ENCODE results near the gene DNAJB8.

DNAJB8 gene

GRCh38 chr3:128422762-128423524 lies 43.7 kb downstream of the DNAJB8 start:
- H3K27me3 ChIP-seq (replicated peaks in 2 of 5; ENCODE audit: control insufficient read depth in 4 of 5, insufficient read depth in 5 of 5, low read length in 4 of 5): no peaks in the 10 kb centered on the region
- H3K9me3 ChIP-seq (ENCODE audit: control extremely low read depth in 1 of 5, control insufficient read depth in 4 of 5, insufficient read depth in 2 of 5, low read depth in 1 of 5, low read length in 4 of 5): peaks cover 0 to 4% (median 0%) of the 10 kb centered on the region in 5 experiments
- DNase-seq: no peak
- H3K4me3 ChIP-seq (ENCODE audit: control insufficient read depth in 1 of 7, extremely low read depth in 1 of 7, insufficient read depth in 4 of 7, low read depth in 2 of 7, low read length in 6 of 7): no peak overlapping the region
- no peak overlapping the region for H3K27ac ChIP-seq (ENCODE audit: insufficient read depth in 1 of 2, low read depth in 1 of 2, low read length in 2 of 2, poor library complexity in 1 of 2, severe bottlenecking in 2 of 2)
- WGBS (ENCODE audit: insufficient coverage): 100% methylated on average over 2 of the region's 3 CpGs
- ChIA-PET CTCF (interaction anchor here (0.8 to 6.2 kb wide), 8 partner anchors 8 to 186 kb away, joined by 3 to 63 read pairs (median 3); no protein-coding TSS in a partner anchor), POLR2A (interaction anchor here (0.7 kb wide), 1 partner anchor 39 kb away, joined by 3 read pairs; no protein-coding TSS in a partner anchor)
- H3K36me3 ChIP-seq (ENCODE audit: control insufficient read depth in 4 of 4, insufficient read depth in 4 of 4, low read length in 3 of 4): no peaks in the 10 kb centered on the region
- peaks cover 0 to 14% (median 11%) of the 10 kb centered on the region in 4 experiments for H3K4me1 ChIP-seq (ENCODE audit: control extremely low read depth in 1 of 4, control insufficient read depth in 4 of 4, insufficient read depth in 4 of 4, low read length in 3 of 4)

- ChIA-PET CTCF (interaction anchor here (0.7 to 1.8 kb wide), 5 partner anchors 9 to 187 kb away, joined by 3 to 5 read pairs (median 3); no protein-coding TSS in a partner anchor), POLR2A (no interaction called here)
- 98% methylated on average over 6 of the region's 7 CpGs for WGBS (ENCODE audit: insufficient coverage)
- no peaks in the 10 kb centered on the region for H3K27me3 ChIP-seq (replicated peaks in 2 of 5; ENCODE audit: control insufficient read depth in 4 of 5, insufficient read depth in 5 of 5, low read length in 4 of 5)
- no peak overlapping the region for H3K27ac ChIP-seq (ENCODE audit: insufficient read depth in 1 of 2, low read depth in 1 of 2, low read length in 2 of 2, poor library complexity in 1 of 2, severe bottlenecking in 2 of 2)
- no peaks in the 10 kb centered on the region for H3K36me3 ChIP-seq (ENCODE audit: control insufficient read depth in 4 of 4, insufficient read depth in 4 of 4, low read length in 3 of 4)
- no peak overlapping the region for H3K4me3 ChIP-seq (ENCODE audit: control insufficient read depth in 1 of 7, extremely low read depth in 1 of 7, insufficient read depth in 4 of 7, low read depth in 2 of 7, low read length in 6 of 7)
- H3K9me3 ChIP-seq (ENCODE audit: control extremely low read depth in 1 of 5, control insufficient read depth in 4 of 5, insufficient read depth in 2 of 5, low read depth in 1 of 5, low read length in 4 of 5): peaks cover 0 to 4% (median 0%) of the 10 kb centered on the region in 5 experiments
- DNase-seq: no peak
- H3K4me1 ChIP-seq (ENCODE audit: control extremely low read depth in 1 of 4, control insufficient read depth in 4 of 4, insufficient read depth in 4 of 4, low read length in 3 of 4): peaks cover 0 to 14% (median 11%) of the 10 kb centered on the region in 4 experiments
Measured at GRCh38 chr3:128421966-128422365, 44.7 kb downstream of the DNAJB8 start.

GRCh38 chr3:128421439-128421836 lies 45.3 kb downstream of the DNAJB8 start:
- no peak for DNase-seq
- WGBS (ENCODE audit: insufficient coverage): 99% methylated on average over 10 of the region's 11 CpGs
- no peaks in the 10 kb centered on the region for H3K36me3 ChIP-seq (ENCODE audit: control insufficient read depth in 4 of 4, insufficient read depth in 4 of 4, low read length in 3 of 4)
- no peak overlapping the region for H3K4me3 ChIP-seq (ENCODE audit: control insufficient read depth in 1 of 7, extremely low read depth in 1 of 7, insufficient read depth in 4 of 7, low read depth in 2 of 7, low read length in 6 of 7)
- peaks cover 0 to 12% (median 9%) of the 10 kb centered on the region in 4 experiments for H3K4me1 ChIP-seq (ENCODE audit: control extremely low read depth in 1 of 4, control insufficient read depth in 4 of 4, insufficient read depth in 4 of 4, low read length in 3 of 4)
- no peaks in the 10 kb centered on the region for H3K27me3 ChIP-seq (replicated peaks in 2 of 5; ENCODE audit: control insufficient read depth in 4 of 5, insufficient read depth in 5 of 5, low read length in 4 of 5)
- H3K9me3 ChIP-seq (ENCODE audit: control extremely low read depth in 1 of 5, control insufficient read depth in 4 of 5, insufficient read depth in 2 of 5, low read depth in 1 of 5, low read length in 4 of 5): peaks cover 0 to 4% (median 0%) of the 10 kb centered on the region in 5 experiments
- POLR2A ChIA-PET: no interaction called here
- CTCF ChIA-PET: interaction anchor here (1.5 to 1.8 kb wide), 3 partner anchors 55 to 188 kb away, joined by 3 to 5 read pairs (median 3); no protein-coding TSS in a partner anchor
- H3K27ac ChIP-seq (ENCODE audit: insufficient read depth in 1 of 2, low read depth in 1 of 2, low read length in 2 of 2, poor library complexity in 1 of 2, severe bottlenecking in 2 of 2): no peak overlapping the region

- POLR2A ChIA-PET: no interaction called here
- no peak for DNase-seq
- H3K27ac ChIP-seq (ENCODE audit: insufficient read depth in 1 of 2, low read depth in 1 of 2, low read length in 2 of 2, poor library complexity in 1 of 2, severe bottlenecking in 2 of 2): no peak overlapping the region
- peaks cover 0 to 8% (median 6%) of the 10 kb centered on the region in 4 experiments for H3K4me1 ChIP-seq (ENCODE audit: control extremely low read depth in 1 of 4, control insufficient read depth in 4 of 4, insufficient read depth in 4 of 4, low read length in 3 of 4)
- H3K27me3 ChIP-seq (replicated peaks in 2 of 5; ENCODE audit: control insufficient read depth in 4 of 5, insufficient read depth in 5 of 5, low read length in 4 of 5): no peaks in the 10 kb centered on the region
- CTCF ChIA-PET: interaction anchor here (1.5 to 1.8 kb wide), 3 partner anchors 56 to 188 kb away, joined by 3 to 5 read pairs (median 3); no protein-coding TSS in a partner anchor
- H3K36me3 ChIP-seq (ENCODE audit: control insufficient read depth in 4 of 4, insufficient read depth in 4 of 4, low read length in 3 of 4): no peaks in the 10 kb centered on the region
- H3K9me3 ChIP-seq (ENCODE audit: control extremely low read depth in 1 of 5, control insufficient read depth in 4 of 5, insufficient read depth in 2 of 5, low read depth in 1 of 5, low read length in 4 of 5): peaks cover 0 to 4% (median 0%) of the 10 kb centered on the region in 5 experiments
- no peak overlapping the region for H3K4me3 ChIP-seq (ENCODE audit: control insufficient read depth in 1 of 7, extremely low read depth in 1 of 7, insufficient read depth in 4 of 7, low read depth in 2 of 7, low read length in 6 of 7)
- 95% methylated on average over 12 of the region's 12 CpGs for WGBS (ENCODE audit: insufficient coverage)
Measured at GRCh38 chr3:128420720-128421438, 45.8 kb downstream of the DNAJB8 start.

GRCh38 chr3:128420289-128420688 lies 46.4 kb downstream of the DNAJB8 start:
- Histone ChIP-seq H3K9me3 (ENCODE audit: control extremely low read depth in 1 of 5, control insufficient read depth in 4 of 5, insufficient read depth in 2 of 5, low read depth in 1 of 5, low read length in 4 of 5) (peaks cover 0 to 4% (median 0%) of the 10 kb centered on the region in 5 experiments), H3K4me3 (ENCODE audit: control insufficient read depth in 1 of 7, extremely low read depth in 1 of 7, insufficient read depth in 4 of 7, low read depth in 2 of 7, low read length in 6 of 7) (no peak overlapping the region), H3K36me3 (ENCODE audit: control insufficient read depth in 4 of 4, insufficient read depth in 4 of 4, low read length in 3 of 4) (no peaks in the 10 kb centered on the region), H3K4me1 (ENCODE audit: control extremely low read depth in 1 of 4, control insufficient read depth in 4 of 4, insufficient read depth in 4 of 4, low read length in 3 of 4) (peaks cover 0 to 7% (median 6%) of the 10 kb centered on the region in 4 experiments), H3K27me3 (replicated peaks in 2 of 5; ENCODE audit: control insufficient read depth in 4 of 5, insufficient read depth in 5 of 5, low read length in 4 of 5) (no peaks in the 10 kb centered on the region), H3K27ac (ENCODE audit: insufficient read depth in 1 of 2, low read depth in 1 of 2, low read length in 2 of 2, poor library complexity in 1 of 2, severe bottlenecking in 2 of 2) (no peak overlapping the region)
- WGBS (ENCODE audit: insufficient coverage): 72% methylated on average over 6 of the region's 7 CpGs
- ChIA-PET POLR2A (no interaction called here), CTCF (interaction anchor here (1.5 kb wide), 1 partner anchor 164 kb away, joined by 3 read pairs; no protein-coding TSS in a partner anchor)
- DNase-seq: no peak

GRCh38 chr3:128419311-128419710 lies 47.4 kb downstream of the DNAJB8 start:
- POLR2A ChIA-PET: no interaction called here

More at GRCh38 chr3:128419311-128419710, 47.4 kb downstream of the DNAJB8 start:
- no peak overlapping the region for H3K4me3 ChIP-seq (ENCODE audit: control insufficient read depth in 1 of 7, extremely low read depth in 1 of 7, insufficient read depth in 4 of 7, low read depth in 2 of 7, low read length in 6 of 7)
- no peaks in the 10 kb centered on the region for H3K27me3 ChIP-seq (replicated peaks in 2 of 5; ENCODE audit: control insufficient read depth in 4 of 5, insufficient read depth in 5 of 5, low read length in 4 of 5)
- DNase-seq: no peak
- CTCF ChIA-PET: no interaction called here
- H3K9me3 ChIP-seq (ENCODE audit: control extremely low read depth in 1 of 5, control insufficient read depth in 4 of 5, insufficient read depth in 2 of 5, low read depth in 1 of 5, low read length in 4 of 5): peaks cover 0 to 4% (median 0%) of the 10 kb centered on the region in 5 experiments
- 100% methylated on average over 4 of the region's 4 CpGs for WGBS (ENCODE audit: insufficient coverage)
- peaks cover 0 to 7% (median 6%) of the 10 kb centered on the region in 4 experiments for H3K4me1 ChIP-seq (ENCODE audit: control extremely low read depth in 1 of 4, control insufficient read depth in 4 of 4, insufficient read depth in 4 of 4, low read length in 3 of 4)
- no peaks in the 10 kb centered on the region for H3K36me3 ChIP-seq (ENCODE audit: control insufficient read depth in 4 of 4, insufficient read depth in 4 of 4, low read length in 3 of 4)
- no peak overlapping the region for H3K27ac ChIP-seq (ENCODE audit: insufficient read depth in 1 of 2, low read depth in 1 of 2, low read length in 2 of 2, poor library complexity in 1 of 2, severe bottlenecking in 2 of 2)

Data from common myeloid progenitor, CD34-positive (primary cell).